PC-3 (cell line): ENCODE results near the gene GRIPAP1. TPM values are rescaled to one million over a fixed set of nuclear protein-coding genes. Genes with fewer than 3 reads are reported as not detected.

ENCODE experiments used
- ATAC-seq: fragments of 200-7000 bp; cut with Tn5 transposase; 2 replicates; pipeline ENCODE4 v1.9.1; 2020; ENCODE audit warnings: mild to moderate bottlenecking, moderate library complexity
- BruUV-seq: library from RNA; stranded (reverse); fragments of 400-500 nt; replicated peaks from 2 replicates; lab custom pipeline; 2021; lab: Mats Ljungman, UMichigan
- CTCF ChIA-PET: fragments of 300-600 bp; sonication (Branson Sonifier 250); formaldehyde crosslinking; loops from one replicate; lab custom pipeline; 2022; ENCODE audit warnings: antibody characterized with exemption; lab: Charles Lee
- POLR2A ChIA-PET: fragments of 300-600 bp; sonication (Branson Sonifier 250); formaldehyde crosslinking; loops from one replicate; lab custom pipeline; 2022; ENCODE audit warnings: antibody characterized with exemption; ENCODE audit not compliant: unreplicated experiment; lab: Charles Lee
- DNase-seq: peaks from one replicate; pipeline ENCODE4 v3.0.0-alpha.2; 2015
- H2AFZ ChIP-seq: fragments of 300-600 bp; sonication (generic); 2 replicates; pipeline ENCODE4 v1.6.0; 2016; ENCODE audit warnings: antibody characterized with exemption, low read length
- H3F3A ChIP-seq: fragments of 300-600 bp; sonication (generic); one replicate; pipeline ENCODE4 v1.6.0; 2017; ENCODE audit warnings: antibody characterized with exemption, low read length, control low read depth, mild to moderate bottlenecking; ENCODE audit not compliant: unreplicated experiment
- H3K27ac ChIP-seq: fragments of 300-600 bp; sonication (generic); 2 replicates; pipeline ENCODE4 v1.5.1; 2016; ENCODE audit warnings: mild to moderate bottlenecking, low read length
- H3K27me3 ChIP-seq: fragments of 300-600 bp; sonication (generic); 2 replicates; pipeline ENCODE4 v1.6.1; 2016; ENCODE audit warnings: low read length, mixed read lengths
- H3K36me3 ChIP-seq: fragments of 300-600 bp; sonication (generic); 2 replicates; pipeline ENCODE4 v1.6.1; 2016; ENCODE audit warnings: low read depth, mixed run types, low read length, mixed read lengths
- H3K4me1 ChIP-seq: fragments of 300-600 bp; sonication (generic); 2 replicates; pipeline ENCODE4 v1.5.1; 2016; ENCODE audit warnings: low read length; ENCODE audit not compliant: insufficient read depth
- H3K4me2 ChIP-seq: fragments of 300-600 bp; sonication (generic); 2 replicates; pipeline ENCODE4 v1.6.0; 2016; ENCODE audit warnings: low read length
- H3K4me3 ChIP-seq: fragments of 300-600 bp; sonication (generic); 2 replicates; pipeline ENCODE4 v1.5.1; 2016; ENCODE audit warnings: mild to moderate bottlenecking, low read length, mixed read lengths
- H3K79me2 ChIP-seq: fragments of 300-600 bp; sonication (generic); 2 replicates; pipeline ENCODE4 v1.6.1; 2017; ENCODE audit warnings: low read length, mixed read lengths
- H3K9ac ChIP-seq: fragments of 300-600 bp; sonication (generic); 2 replicates; pipeline ENCODE4 v1.6.0; 2016; ENCODE audit warnings: mild to moderate bottlenecking, low read length
- H3K9me2 ChIP-seq: fragments of 300-600 bp; sonication (generic); replicated peaks from 2 replicates; pipeline ENCODE4 v1.6.1; 2016; ENCODE audit warnings: mixed run types, low read length, mixed read lengths
- H3K9me3 ChIP-seq: fragments of 300-600 bp; sonication (generic); 2 replicates; pipeline ENCODE4 v1.6.1; 2016; ENCODE audit warnings: low read length, mixed read lengths
- H4K20me1 ChIP-seq: fragments of 300-600 bp; sonication (generic); 2 replicates; pipeline ENCODE4 v1.6.1; 2016; ENCODE audit warnings: low read length, mixed read lengths
- CTCF ChIP-seq: fragments of 300-600 bp; sonication (generic); conservative IDR thresholded peaks from 2 replicates; pipeline ENCODE4 v1.5.1; 2017; ENCODE audit warnings: antibody characterized with exemption, low read depth, mild to moderate bottlenecking, low read length
- EZH2 ChIP-seq: fragments of 300-600 bp; sonication (generic); IDR thresholded peaks from one replicate; pipeline ENCODE4 v1.6.1; 2017; ENCODE audit warnings: antibody characterized with exemption, mild to moderate bottlenecking, low read length; ENCODE audit not compliant: unreplicated experiment
- EZH2phosphoT487 ChIP-seq: fragments of 300-600 bp; sonication (generic); IDR thresholded peaks from 2 replicates; pipeline ENCODE4 v1.6.1; 2018; ENCODE audit warnings: mild to moderate bottlenecking, antibody characterized with exemption, low read length, borderline replicate concordance
- intact Hi-C: fragments of 100-400 bp; cut with micrococcal nuclease; formaldehyde crosslinking; loops from 2 replicates; pipeline ENCODE4 v1.9.0; 2023
- total RNA-seq: library from RNA; depleted of rRNA; stranded (reverse); fragments of >200 nt; gene quantifications from 2 replicates; pipeline ENCODE4 v1.2.3, GENCODE V29; 2014

GRIPAP1 gene
- total RNA-seq, 1 experiment from 2014 or later = 31.1 TPM

DNA sequence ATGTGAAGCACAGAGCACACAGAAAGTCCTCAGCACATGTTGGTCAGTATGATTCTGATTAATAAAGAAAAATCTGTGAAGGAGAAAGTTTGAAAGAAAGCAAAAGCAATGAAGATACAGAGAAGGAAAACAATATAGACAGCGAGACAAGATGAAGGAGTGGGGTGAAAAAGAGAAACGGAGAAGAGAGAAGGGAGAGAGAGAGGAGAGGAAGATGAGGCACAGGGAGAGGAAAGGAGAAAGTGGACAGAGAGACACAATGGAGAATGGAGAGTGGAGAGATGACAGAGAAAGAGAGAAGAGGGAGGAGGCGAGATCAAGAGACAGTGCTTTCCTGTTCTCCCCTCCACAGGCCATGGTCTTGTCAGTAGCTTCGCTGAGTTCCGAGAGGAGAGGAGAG is 26.5 kb downstream of the GRIPAP1 start:
- TF ChIP-seq EZH2 = no peak
- TF ChIP-seq CTCF = no peak
- no peak for TF ChIP-seq EZH2phosphoT487
- BruUV-seq = no TSS peak
- Histone ChIP-seq H3K36me3 (peaks cover 3% of the 10 kb centered on the region), H4K20me1 (no peaks in the 10 kb centered on the region), H3K27me3 (no peaks in the 10 kb centered on the region), H3K4me3 (no peak overlapping the region), H3K9ac (no peak overlapping the region), H3K27ac (no peak overlapping the region), H3K4me2 (no peak overlapping the region), H3K4me1 (no peaks in the 10 kb centered on the region), H2AFZ (no peak overlapping the region), H3K9me3 (no peaks in the 10 kb centered on the region), H3F3A (no peaks in the 10 kb centered on the region), H3K9me2 (no peaks in the 10 kb centered on the region), H3K79me2 (no peaks in the 10 kb centered on the region)
- ChIA-PET CTCF (no interaction called here), POLR2A (no interaction called here)
- no peak for DNase-seq
- no peak for ATAC-seq
- intact Hi-C loops = no loop called here

DNA sequence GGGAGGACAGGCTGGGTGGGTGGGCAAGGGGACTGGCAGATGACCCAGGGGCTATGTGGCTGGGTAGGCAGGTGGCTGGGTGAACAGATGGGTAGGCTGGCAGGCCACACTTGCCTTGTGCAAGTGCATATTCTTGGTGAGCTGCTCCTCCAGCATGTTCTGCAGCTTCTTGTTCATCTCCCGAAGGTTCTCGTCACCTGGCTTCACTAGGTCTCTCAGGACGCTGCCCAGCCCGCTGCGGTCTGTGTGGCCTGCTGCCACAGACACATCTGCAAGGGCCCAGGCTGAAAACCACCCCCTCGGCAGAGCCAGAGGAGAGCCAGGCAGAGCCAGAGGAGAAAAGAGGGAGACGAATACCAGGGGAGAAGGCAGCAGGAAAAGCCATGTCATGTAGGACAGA is 27.0 kb downstream of the GRIPAP1 start:
- intact Hi-C loops = no loop called here
- ATAC-seq = no peak

More for the DNA sequence above, 27.0 kb downstream of the GRIPAP1 start:
- DNase-seq = no peak
- no peaks in the 10 kb centered on the region for H3K9me3 ChIP-seq
- no peak overlapping the region for H3K9ac ChIP-seq
- no peaks in the 10 kb centered on the region for H4K20me1 ChIP-seq
- H2AFZ ChIP-seq = no peak overlapping the region
- H3K27me3 ChIP-seq = no peaks in the 10 kb centered on the region
- TF ChIP-seq EZH2 (no peak), CTCF (no peak), EZH2phosphoT487 (no peak)
- H3K79me2 ChIP-seq = no peaks in the 10 kb centered on the region
- no peak overlapping the region for H3K4me2 ChIP-seq
- ChIA-PET CTCF (no interaction called here), POLR2A (no interaction called here)
- H3K27ac ChIP-seq = no peak overlapping the region
- peaks cover 3% of the 10 kb centered on the region for H3K36me3 ChIP-seq
- no peak overlapping the region for H3K4me3 ChIP-seq
- BruUV-seq = no TSS peak
- no peaks in the 10 kb centered on the region for H3K4me1 ChIP-seq
- no peaks in the 10 kb centered on the region for H3F3A ChIP-seq
- no peaks in the 10 kb centered on the region for H3K9me2 ChIP-seq
